GM12878 (cell line): ENCODE results near the gene C3orf20. TPM values are rescaled to one million over a fixed set of nuclear protein-coding genes. Genes with fewer than 3 reads are reported as not detected.

Experiments
- HSF1 ChIP-seq: fragments of 150-350 bp; IDR thresholded peaks from 2 replicates; pipeline ENCODE4 v1.6.1; 2014; ENCODE audit warnings: mild to moderate bottlenecking, low read depth, low read length
- IRF5 ChIP-seq: fragments of 450-650 bp; IDR thresholded peaks from 2 replicates; pipeline ENCODE4 v1.6.1; 2017; ENCODE audit warnings: borderline replicate concordance
- NBN ChIP-seq: fragments of 450-650 bp; IDR thresholded peaks from 2 replicates; pipeline ENCODE4 v1.6.1; 2016
- ZNF592 ChIP-seq: fragments of 450-650 bp; IDR thresholded peaks from 2 replicates; pipeline ENCODE4 v1.6.1; 2017; ENCODE audit warnings: mild to moderate bottlenecking, moderate library complexity
- polyA plus RNA-seq, 11 experiments: library from polyadenylated mRNA; depleted of rRNA in 4 of 11; unstranded in 6 of 11; stranded (reverse) in 5 of 11; fragments of >200 nt; fragmentation: Nextera tagmentation in 4 of 11; fragmentation: Illumina TruSeq in 1 of 11; extraction: Ambion mirVana in 4 of 11; extraction: Trizol in 1 of 11; gene quantifications; 1 replicate in 1 of 11; 2 replicates in 10 of 11; pipeline versions ENCODE4 v1.2.1 to v1.2.3, GENCODE V29; 2011 to 2016; ENCODE audit warnings: inconsistent platforms in 2 of 11, missing spikeins in 2 of 11, low read depth in 1 of 11
- total RNA-seq, 4 experiments: library from RNA; depleted of rRNA in 3 of 4; stranded (reverse); fragments of >200 nt in 3 of 4; fragmentation: Illumina TruSeq in 1 of 4; extraction: Trizol in 1 of 4; gene quantifications; 2 replicates each; pipeline versions ENCODE4 v1.2.1 to v1.2.3, GENCODE V29; 2013 to 2021

Gene C3orf20
- total and polyA plus RNA-seq, 10 of the 15 experiments (the other 5 are each of a cell fraction or from before 2014, with no cell fraction given), result 0.05 to 2.9 (median 1.0) TPM

GRCh38 chr3:14775563-14775962, 100.6 kb downstream of the C3orf20 start (continued):
- TF ChIP-seq ZNF592, result no peak
- no peak for TF ChIP-seq NBN
- no peak for TF ChIP-seq IRF5
- no peak for TF ChIP-seq HSF1
- TF ChIP-seq, all 136 proteins: peak for 0
